Endodermal cell (in vitro differentiated cells): ENCODE data around the gene PCP4. TPM values are rescaled to one million over a fixed set of nuclear protein-coding genes. Genes with fewer than 3 reads are reported as not detected.

Experiments
- DNase-seq: peaks from one replicate; pipeline ENCODE4 v3.0.0-alpha.2; 2017
- H3K27ac ChIP-seq: 2 replicates; pipeline ENCODE4 v1.5.1; 2013; ENCODE audit warnings: mild to moderate bottlenecking, low read depth, low read length, moderate library complexity
- H3K27me3 ChIP-seq: 2 replicates; pipeline ENCODE4 v1.6.1; 2013; ENCODE audit warnings: mild to moderate bottlenecking, low read length, moderate library complexity; ENCODE audit not compliant: insufficient read depth, control insufficient read depth, poor library complexity, severe bottlenecking
- H3K36me3 ChIP-seq: 2 replicates; pipeline ENCODE4 v1.7.0; 2013; ENCODE audit warnings: mild to moderate bottlenecking, low read length, moderate library complexity; ENCODE audit not compliant: control insufficient read depth, insufficient read depth
- H3K4me1 ChIP-seq: one replicate; pipeline ENCODE4 v1.7.0; 2013; ENCODE audit warnings: low read length; ENCODE audit not compliant: control insufficient read depth, insufficient read depth
- H3K4me3 ChIP-seq: 2 replicates; pipeline ENCODE4 v1.5.1; 2013; ENCODE audit warnings: mild to moderate bottlenecking, low read length, moderate library complexity
- H3K9ac ChIP-seq: 2 replicates; pipeline ENCODE4 v1.6.1; 2013; ENCODE audit warnings: mild to moderate bottlenecking, low read length, moderate library complexity; ENCODE audit not compliant: poor library complexity, severe bottlenecking; ENCODE audit errors: extremely low read depth
- H3K9me3 ChIP-seq: 2 replicates; pipeline ENCODE4 v1.6.1; 2013; ENCODE audit warnings: mild to moderate bottlenecking, low read length, moderate library complexity; ENCODE audit not compliant: control insufficient read depth
- H3K27ac Mint-ChIP-seq: 2 replicates; pipeline ENCODE4 v1.8.0; 2020; ENCODE audit warnings: mixed read lengths
- H3K27me3 Mint-ChIP-seq: 2 replicates; pipeline ENCODE4 v1.8.0; 2021; ENCODE audit warnings: mild to moderate bottlenecking, mixed read lengths; ENCODE audit not compliant: insufficient read depth
- H3K36me3 Mint-ChIP-seq: 2 replicates; pipeline ENCODE4 v1.8.0; 2020; ENCODE audit warnings: low read depth, mixed read lengths
- H3K4me1 Mint-ChIP-seq: 2 replicates; pipeline ENCODE4 v1.8.0; 2020; ENCODE audit warnings: mixed read lengths
- H3K4me3 Mint-ChIP-seq: 2 replicates; pipeline ENCODE4 v1.8.0; 2020; ENCODE audit warnings: mild to moderate bottlenecking, moderate library complexity, mixed read lengths
- H3K9me3 Mint-ChIP-seq: 2 replicates; pipeline ENCODE4 v1.8.0; 2020; ENCODE audit warnings: mild to moderate bottlenecking, mixed read lengths
- CTCF ChIP-seq: fragments of 200-600 bp; sonication (generic); conservative IDR thresholded peaks from 2 replicates; pipeline ENCODE4 v1.5.0; 2021; ENCODE audit warnings: antibody characterized with exemption, mild to moderate bottlenecking
- WGBS, 2 experiments: methylation state at CpG; one replicate each; pipeline versions ENCODE4 v1.1.5 to v1.1.7; 2013; ENCODE audit warnings: missing lambda C conversion rate in 2 of 2, mixed read lengths in 1 of 2; ENCODE audit not compliant: insufficient coverage in 1 of 2, insufficient read length in 1 of 2; 5-methylcytosine and 5-hydroxymethylcytosine counted together
- total RNA-seq, 2 donors: library from RNA; stranded (reverse); fragmentation: NEBNext Ultra II Directional in 1 of 2; extraction: Animal tissue kit (Norgen Biotek cat#: 25700) in 1 of 2; gene quantifications; 2 replicates in 1 of 2; 3 replicates in 1 of 2; pipeline ENCODE4 v1.2.1, GENCODE V29; 2021

PCP4 gene
- total RNA-seq, 2 donors from 2014 or later: 0.44 TPM; not detected in 1

DNA sequence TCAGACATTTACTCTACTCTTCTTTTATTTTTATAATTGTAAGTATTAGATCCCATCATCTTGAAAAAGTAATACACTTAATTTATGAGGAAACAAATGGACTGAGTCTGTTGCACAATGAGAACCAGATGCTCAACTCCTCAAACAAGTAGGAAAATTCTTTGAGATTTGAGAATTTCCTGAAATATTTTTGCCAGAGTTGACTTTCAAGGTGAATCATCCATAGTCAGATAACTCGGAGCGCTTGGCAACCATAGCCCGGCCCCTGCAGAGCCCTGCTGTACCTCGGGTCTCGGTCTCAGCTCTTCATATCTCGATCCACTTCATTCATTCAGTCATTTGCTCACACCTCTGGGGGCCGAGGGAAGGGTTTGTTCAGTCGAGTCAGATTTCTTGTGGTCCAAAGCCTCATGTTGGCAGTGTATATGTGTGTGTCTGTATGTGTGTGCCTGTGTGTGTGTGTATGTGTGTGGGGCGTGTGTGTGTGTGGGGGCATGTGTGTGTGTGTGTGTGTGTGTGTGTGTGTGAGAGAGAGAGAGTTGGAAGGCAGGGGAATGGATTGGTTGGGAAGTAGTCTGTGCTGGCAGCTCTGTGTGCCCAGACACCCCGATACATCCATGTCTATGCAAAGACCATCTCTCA, 18.1 kb upstream of the PCP4 start:
- 94 to 95% methylated on average over 6 to 10 of the region's 10 CpGs for WGBS, 2 experiments
- no peak for TF ChIP-seq CTCF
- no peak overlapping the region for H3K4me3 ChIP-seq
- no peak overlapping the region for H3K27ac ChIP-seq
- Mint-ChIP-seq H3K36me3 (no peaks in the 10 kb centered on the region), H3K9me3 (peaks cover 5% of the 10 kb centered on the region), H3K4me3 (no peak overlapping the region), H3K27me3 (peaks cover 31% of the 10 kb centered on the region), H3K4me1 (peaks cover 26% of the 10 kb centered on the region), H3K27ac (no peak overlapping the region)
- H3K27me3 ChIP-seq: no peaks in the 10 kb centered on the region
- H3K4me1 ChIP-seq: peaks cover 16% of the 10 kb centered on the region
- H3K9ac ChIP-seq: no peak overlapping the region
- H3K36me3 ChIP-seq: no peaks in the 10 kb centered on the region
- no peaks in the 10 kb centered on the region for H3K9me3 ChIP-seq
- DNase-seq: peak; percentile 20

GRCh38 chr21:39850333-39850732, 16.9 kb upstream of the PCP4 start:
- 90 to 91% methylated on average over 1 to 2 of the region's 2 CpGs for WGBS, 2 experiments
- no peak overlapping the region for H3K27ac ChIP-seq
- H3K27me3 ChIP-seq: no peaks in the 10 kb centered on the region
- DNase-seq: peak; percentile 10
- Mint-ChIP-seq H3K4me1 (peaks cover 26% of the 10 kb centered on the region), H3K4me3 (no peak overlapping the region), H3K27ac (no peak overlapping the region), H3K36me3 (no peaks in the 10 kb centered on the region), H3K27me3 (peaks cover 32% of the 10 kb centered on the region), H3K9me3 (peaks cover 6% of the 10 kb centered on the region)
- peaks cover 16% of the 10 kb centered on the region for H3K4me1 ChIP-seq
- H3K36me3 ChIP-seq: no peaks in the 10 kb centered on the region
- no peak overlapping the region for H3K4me3 ChIP-seq
- no peak overlapping the region for H3K9ac ChIP-seq
- no peaks in the 10 kb centered on the region for H3K9me3 ChIP-seq
- TF ChIP-seq CTCF: no peak

- DNase-seq: no peak
- Histone ChIP-seq H3K4me3 (no peak overlapping the region), H3K9ac (no peak overlapping the region), H3K27ac (no peak overlapping the region), H3K4me1 (peaks cover 16% of the 10 kb centered on the region), H3K36me3 (no peaks in the 10 kb centered on the region), H3K9me3 (no peaks in the 10 kb centered on the region), H3K27me3 (no peaks in the 10 kb centered on the region)
- H3K4me1 Mint-ChIP-seq: peaks cover 26% of the 10 kb centered on the region
- H3K36me3 Mint-ChIP-seq: no peaks in the 10 kb centered on the region
- no peak for TF ChIP-seq CTCF
- H3K4me3 Mint-ChIP-seq: no peak overlapping the region
- no peak overlapping the region for H3K27ac Mint-ChIP-seq
- H3K9me3 Mint-ChIP-seq: peaks cover 6% of the 10 kb centered on the region
- peaks cover 29% of the 10 kb centered on the region for H3K27me3 Mint-ChIP-seq
- 85 to 93% methylated on average over 7 of the region's 7 CpGs for WGBS, 2 experiments
Observed at GRCh38 chr21:39851002-39851618, 16.1 kb upstream of the PCP4 start.
